Panc1 (cell line): Measurements from ENCODE around the gene THAP12. TPM values are rescaled to one million over a fixed set of nuclear protein-coding genes. Genes with fewer than 3 reads are reported as not detected.

Source experiments
- ATAC-seq: fragments of 200-7000 bp; cut with Tn5 transposase; 2 replicates; pipeline ENCODE4 v1.9.1; 2020; ENCODE audit warnings: mild to moderate bottlenecking, moderate library complexity
- BruUV-seq: library from RNA; stranded (reverse); fragments of 400-500 nt; replicated peaks from 2 replicates; lab custom pipeline; 2021; lab: Mats Ljungman, UMichigan
- CTCF ChIA-PET: fragments of 300-600 bp; sonication (Branson Sonifier 250); formaldehyde crosslinking; loops from one replicate; lab custom pipeline; 2022; ENCODE audit warnings: antibody characterized with exemption; lab: Charles Lee
- POLR2A ChIA-PET: fragments of 300-600 bp; sonication (Branson Sonifier 250); formaldehyde crosslinking; loops from one replicate; lab custom pipeline; 2022; ENCODE audit warnings: antibody characterized with exemption; lab: Charles Lee
- DNase-seq: peaks from one replicate; pipeline ENCODE4 v3.0.0-alpha.2; 2010; ENCODE audit warnings: low read depth, low spot score
- H3K27ac ChIP-seq: 2 replicates; pipeline ENCODE4 v1.5.1; 2011; ENCODE audit warnings: mild to moderate bottlenecking, low read length, inconsistent platforms
- H3K27me3 ChIP-seq: fragments of 200-500 bp; sonication (Bioruptor generic); 2 replicates; pipeline ENCODE4 v1.6.0; 2014; ENCODE audit warnings: low read length, inconsistent platforms; ENCODE audit not compliant: control insufficient read depth, insufficient read depth
- H3K36me3 ChIP-seq: fragments of 200-500 bp; sonication (Bioruptor generic); 2 replicates; pipeline ENCODE4 v1.5.1; 2014; ENCODE audit warnings: inconsistent platforms, mild to moderate bottlenecking, low read length, moderate library complexity; ENCODE audit not compliant: control insufficient read depth, insufficient read depth
- H3K4me1 ChIP-seq: 2 replicates; pipeline ENCODE4 v1.5.1; 2011; ENCODE audit warnings: inconsistent platforms, mild to moderate bottlenecking, low read length, moderate library complexity; ENCODE audit not compliant: control insufficient read depth, insufficient read depth
- H3K4me3 ChIP-seq, 2 experiments: 2 replicates each; pipeline ENCODE4 v1.5.1; 2011 to 2012; ENCODE audit warnings: low read depth in 2 of 2, low read length in 2 of 2, mild to moderate bottlenecking in 2 of 2, inconsistent platforms in 1 of 2, moderate library complexity in 1 of 2
- H3K9me3 ChIP-seq: fragments of 200-500 bp; sonication (Bioruptor generic); 2 replicates; pipeline ENCODE4 v1.5.1; 2014; ENCODE audit warnings: low read depth, mild to moderate bottlenecking, inconsistent platforms, low read length, moderate library complexity; ENCODE audit not compliant: control insufficient read depth, insufficient read depth
- POLR2AphosphoS5 ChIP-seq: IDR thresholded peaks from 2 replicates; pipeline ENCODE4 v1.6.1; 2012; ENCODE audit warnings: mild to moderate bottlenecking, low read depth, low read length, moderate library complexity
- SIN3A ChIP-seq: IDR thresholded peaks from 2 replicates; pipeline ENCODE4 v1.6.1; 2012; ENCODE audit warnings: low read depth, mild to moderate bottlenecking, low read length, moderate library complexity, borderline replicate concordance; ENCODE audit not compliant: insufficient read depth
- TCF7L2 ChIP-seq: IDR thresholded peaks from 2 replicates; pipeline ENCODE4 v1.6.1; 2011; ENCODE audit warnings: mild to moderate bottlenecking, low read depth, low read length, inconsistent platforms
- in situ Hi-C: cut with HindIII; loops from 2 replicates; pipeline ENCODE4 v1.10.0; 2016; ENCODE audit warnings: low sequenced_read_pairs, low pct_unique_long_range_greater_than_20kb
- intact Hi-C: fragments of 100-400 bp; cut with micrococcal nuclease; formaldehyde crosslinking; loops from one replicate; pipeline ENCODE4 v1.10.0; 2022; ENCODE audit not compliant: unreplicated experiment
- total RNA-seq: library from RNA; stranded (reverse); gene quantifications from one replicate; pipeline ENCODE4 v1.2.1, GENCODE V29; 2021; ENCODE audit not compliant: unreplicated experiment
- TF ChIP-seq, protein P1 (sequence below), 2 experiments: IDR thresholded peaks; 2 replicates each; pipeline ENCODE4 v1.6.1; 2011 to 2012; ENCODE audit warnings: low read depth in 2 of 2, control low read depth in 1 of 2, low read length in 1 of 2, mild to moderate bottlenecking in 1 of 2, moderate library complexity in 1 of 2; ENCODE audit not compliant: insufficient read depth in 1 of 2
- TF ChIP-seq, protein P2 (sequence below): fragments of 450-650 bp; IDR thresholded peaks from 2 replicates; pipeline ENCODE4 v1.5.1; 2017; ENCODE audit warnings: mild to moderate bottlenecking

THAP12 gene
- total RNA-seq, 1 experiment from 2014 or later, result 57.3 TPM

DNA sequence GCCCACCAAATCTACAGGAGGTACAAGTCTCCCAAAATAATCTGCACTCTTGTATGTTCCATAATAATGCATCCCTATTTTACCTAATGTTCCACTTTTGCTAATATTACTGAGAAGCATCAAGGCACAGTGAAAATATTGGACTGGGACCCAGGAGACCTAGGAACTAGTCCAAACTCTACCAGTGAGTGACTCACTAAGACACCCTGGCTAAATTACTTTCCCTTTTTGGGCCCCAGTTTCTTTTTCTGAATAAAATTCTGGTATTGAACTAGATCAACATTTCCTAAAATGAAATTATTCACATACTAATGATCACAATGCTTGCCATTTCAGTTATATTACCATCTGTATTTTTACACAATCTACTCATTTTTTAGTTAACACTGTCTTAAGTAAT lies 19.6 kb downstream of the THAP12 start:
- POLR2A ChIA-PET, result no interaction called here
- ATAC-seq, result no peak
- TF ChIP-seq, protein P1, sequence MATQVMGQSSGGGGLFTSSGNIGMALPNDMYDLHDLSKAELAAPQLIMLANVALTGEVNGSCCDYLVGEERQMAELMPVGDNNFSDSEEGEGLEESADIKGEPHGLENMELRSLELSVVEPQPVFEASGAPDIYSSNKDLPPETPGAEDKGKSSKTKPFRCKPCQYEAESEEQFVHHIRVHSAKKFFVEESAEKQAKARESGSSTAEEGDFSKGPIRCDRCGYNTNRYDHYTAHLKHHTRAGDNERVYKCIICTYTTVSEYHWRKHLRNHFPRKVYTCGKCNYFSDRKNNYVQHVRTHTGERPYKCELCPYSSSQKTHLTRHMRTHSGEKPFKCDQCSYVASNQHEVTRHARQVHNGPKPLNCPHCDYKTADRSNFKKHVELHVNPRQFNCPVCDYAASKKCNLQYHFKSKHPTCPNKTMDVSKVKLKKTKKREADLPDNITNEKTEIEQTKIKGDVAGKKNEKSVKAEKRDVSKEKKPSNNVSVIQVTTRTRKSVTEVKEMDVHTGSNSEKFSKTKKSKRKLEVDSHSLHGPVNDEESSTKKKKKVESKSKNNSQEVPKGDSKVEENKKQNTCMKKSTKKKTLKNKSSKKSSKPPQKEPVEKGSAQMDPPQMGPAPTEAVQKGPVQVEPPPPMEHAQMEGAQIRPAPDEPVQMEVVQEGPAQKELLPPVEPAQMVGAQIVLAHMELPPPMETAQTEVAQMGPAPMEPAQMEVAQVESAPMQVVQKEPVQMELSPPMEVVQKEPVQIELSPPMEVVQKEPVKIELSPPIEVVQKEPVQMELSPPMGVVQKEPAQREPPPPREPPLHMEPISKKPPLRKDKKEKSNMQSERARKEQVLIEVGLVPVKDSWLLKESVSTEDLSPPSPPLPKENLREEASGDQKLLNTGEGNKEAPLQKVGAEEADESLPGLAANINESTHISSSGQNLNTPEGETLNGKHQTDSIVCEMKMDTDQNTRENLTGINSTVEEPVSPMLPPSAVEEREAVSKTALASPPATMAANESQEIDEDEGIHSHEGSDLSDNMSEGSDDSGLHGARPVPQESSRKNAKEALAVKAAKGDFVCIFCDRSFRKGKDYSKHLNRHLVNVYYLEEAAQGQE (IDR thresholded peaks at IDR 0.05; ENCODE audit: insufficient read depth in 1 of 2, low read depth in 2 of 2, low read length in 1 of 2), result no peak
- no peak for TF ChIP-seq SIN3A
- no peak for TF ChIP-seq TCF7L2
- TF ChIP-seq POLR2AphosphoS5, result no peak
- TF ChIP-seq, protein P2, sequence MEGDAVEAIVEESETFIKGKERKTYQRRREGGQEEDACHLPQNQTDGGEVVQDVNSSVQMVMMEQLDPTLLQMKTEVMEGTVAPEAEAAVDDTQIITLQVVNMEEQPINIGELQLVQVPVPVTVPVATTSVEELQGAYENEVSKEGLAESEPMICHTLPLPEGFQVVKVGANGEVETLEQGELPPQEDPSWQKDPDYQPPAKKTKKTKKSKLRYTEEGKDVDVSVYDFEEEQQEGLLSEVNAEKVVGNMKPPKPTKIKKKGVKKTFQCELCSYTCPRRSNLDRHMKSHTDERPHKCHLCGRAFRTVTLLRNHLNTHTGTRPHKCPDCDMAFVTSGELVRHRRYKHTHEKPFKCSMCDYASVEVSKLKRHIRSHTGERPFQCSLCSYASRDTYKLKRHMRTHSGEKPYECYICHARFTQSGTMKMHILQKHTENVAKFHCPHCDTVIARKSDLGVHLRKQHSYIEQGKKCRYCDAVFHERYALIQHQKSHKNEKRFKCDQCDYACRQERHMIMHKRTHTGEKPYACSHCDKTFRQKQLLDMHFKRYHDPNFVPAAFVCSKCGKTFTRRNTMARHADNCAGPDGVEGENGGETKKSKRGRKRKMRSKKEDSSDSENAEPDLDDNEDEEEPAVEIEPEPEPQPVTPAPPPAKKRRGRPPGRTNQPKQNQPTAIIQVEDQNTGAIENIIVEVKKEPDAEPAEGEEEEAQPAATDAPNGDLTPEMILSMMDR, result no peak
- Histone ChIP-seq H3K4me3 (no peak overlapping the region), H3K36me3 (peaks cover 4% of the 10 kb centered on the region; the same call in 1 of the 2 replicates), H3K27me3 (no peaks in the 10 kb centered on the region), H3K9me3 (no peaks in the 10 kb centered on the region), H3K27ac (no peak overlapping the region), H3K4me1 (no peaks in the 10 kb centered on the region; the same call in 1 of the 2 replicates)
- CTCF ChIA-PET, result no interaction called here
- in situ Hi-C loops, result no loop called here
- intact Hi-C loops, result loop anchor here (10.0 kb wide), 1 partner anchor 163 kb away; no protein-coding TSS in a partner anchor
- no TSS peak for BruUV-seq
- no peak for DNase-seq

GRCh38 chr11:76355172-76355571 lies 25.8 kb downstream of the THAP12 start:
- intact Hi-C loops, result no loop called here

More at GRCh38 chr11:76355172-76355571, 25.8 kb downstream of the THAP12 start:
- ChIA-PET POLR2A (interaction anchor here (0.6 kb wide), 1 partner anchor 11 kb away, joined by 3 read pairs; no protein-coding TSS in a partner anchor), CTCF (no interaction called here)
- H3K9me3 ChIP-seq, result peaks cover 6% of the 10 kb centered on the region; the same call in 1 of the 2 replicates
- no peak overlapping the region for H3K27ac ChIP-seq
- DNase-seq (no peak), ATAC-seq (no peak)
- H3K4me3 ChIP-seq, result no peak overlapping the region
- no TSS peak for BruUV-seq
- peaks cover 4% of the 10 kb centered on the region; the same call in 1 of the 2 replicates for H3K36me3 ChIP-seq
- TF ChIP-seq, protein P2, result no peak
- TF ChIP-seq, protein P1 (IDR thresholded peaks at IDR 0.05; ENCODE audit: insufficient read depth in 1 of 2, low read depth in 2 of 2, low read length in 1 of 2), result no peak
- TF ChIP-seq POLR2AphosphoS5, result no peak
- no peak for TF ChIP-seq SIN3A
- in situ Hi-C loops, result no loop called here
- H3K4me1 ChIP-seq, result no peaks in the 10 kb centered on the region
- H3K27me3 ChIP-seq, result no peaks in the 10 kb centered on the region
